Retinal pigment epithelial cell (primary cell): ENCODE data around the gene TSHZ2.

Experiments used
- DNase-seq: peaks from one replicate; pipeline ENCODE4 v3.0.0-alpha.2; 2010; ENCODE audit warnings: low read depth
- H3K4me3 ChIP-seq: 2 replicates; pipeline ENCODE4 v1.5.1; 2011; ENCODE audit warnings: mild to moderate bottlenecking, low read length, control low read depth, moderate library complexity
- TF ChIP-seq, protein P1 (sequence below): conservative IDR thresholded peaks from 2 replicates; pipeline ENCODE4 v1.5.1; 2011; ENCODE audit warnings: low read depth, low read length, control low read depth, inconsistent platforms

TSHZ2 gene

DNA sequence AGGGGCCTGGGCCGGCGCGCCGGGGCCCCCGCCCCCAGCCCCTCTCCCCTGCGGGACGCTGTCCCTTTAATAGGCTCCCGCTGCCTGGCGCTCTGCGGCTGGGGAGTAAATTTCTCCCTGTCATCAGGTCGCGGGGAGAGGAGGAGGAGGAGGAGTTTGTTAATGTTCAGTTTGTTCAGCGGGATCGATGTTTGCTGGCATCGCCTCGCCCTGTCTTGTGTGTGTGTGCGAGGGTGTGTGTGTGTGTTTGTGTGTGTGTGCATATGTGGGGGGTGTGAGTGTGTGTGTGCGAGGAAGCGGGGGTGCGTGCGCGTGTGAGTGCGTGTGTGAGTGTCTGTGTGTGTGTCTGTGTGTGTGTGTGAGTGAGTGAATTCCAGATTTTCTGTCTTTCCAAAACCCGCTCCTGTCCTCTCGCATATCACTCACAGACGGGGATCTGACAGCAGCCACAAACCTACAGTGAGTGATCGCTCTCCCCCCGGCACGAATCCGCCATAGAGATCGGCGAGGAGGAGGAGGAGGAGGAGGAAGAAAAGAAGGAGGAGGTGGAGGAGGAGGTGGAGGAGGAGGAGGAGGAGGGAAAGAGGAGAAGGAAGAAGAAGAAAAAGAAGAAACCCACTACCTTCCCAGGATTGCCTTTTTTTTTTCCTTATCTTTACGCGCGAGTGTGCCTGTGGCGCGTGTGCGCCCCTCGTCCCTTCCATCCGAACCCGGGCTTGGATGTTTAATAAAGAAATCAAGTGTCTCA lies at the start of gene TSHZ2:
Gene TSHZ2, plus strand, starts transcription at position 169 of the 748 bp plus-strand sequence. CDS start 936 bp downstream, outside the sequence.
- peak within 1 kb of the TSS; percentile 78 for H3K4me3 ChIP-seq
- TF ChIP-seq, protein P1, sequence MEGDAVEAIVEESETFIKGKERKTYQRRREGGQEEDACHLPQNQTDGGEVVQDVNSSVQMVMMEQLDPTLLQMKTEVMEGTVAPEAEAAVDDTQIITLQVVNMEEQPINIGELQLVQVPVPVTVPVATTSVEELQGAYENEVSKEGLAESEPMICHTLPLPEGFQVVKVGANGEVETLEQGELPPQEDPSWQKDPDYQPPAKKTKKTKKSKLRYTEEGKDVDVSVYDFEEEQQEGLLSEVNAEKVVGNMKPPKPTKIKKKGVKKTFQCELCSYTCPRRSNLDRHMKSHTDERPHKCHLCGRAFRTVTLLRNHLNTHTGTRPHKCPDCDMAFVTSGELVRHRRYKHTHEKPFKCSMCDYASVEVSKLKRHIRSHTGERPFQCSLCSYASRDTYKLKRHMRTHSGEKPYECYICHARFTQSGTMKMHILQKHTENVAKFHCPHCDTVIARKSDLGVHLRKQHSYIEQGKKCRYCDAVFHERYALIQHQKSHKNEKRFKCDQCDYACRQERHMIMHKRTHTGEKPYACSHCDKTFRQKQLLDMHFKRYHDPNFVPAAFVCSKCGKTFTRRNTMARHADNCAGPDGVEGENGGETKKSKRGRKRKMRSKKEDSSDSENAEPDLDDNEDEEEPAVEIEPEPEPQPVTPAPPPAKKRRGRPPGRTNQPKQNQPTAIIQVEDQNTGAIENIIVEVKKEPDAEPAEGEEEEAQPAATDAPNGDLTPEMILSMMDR: no peak
- no peak for DNase-seq

DNA sequence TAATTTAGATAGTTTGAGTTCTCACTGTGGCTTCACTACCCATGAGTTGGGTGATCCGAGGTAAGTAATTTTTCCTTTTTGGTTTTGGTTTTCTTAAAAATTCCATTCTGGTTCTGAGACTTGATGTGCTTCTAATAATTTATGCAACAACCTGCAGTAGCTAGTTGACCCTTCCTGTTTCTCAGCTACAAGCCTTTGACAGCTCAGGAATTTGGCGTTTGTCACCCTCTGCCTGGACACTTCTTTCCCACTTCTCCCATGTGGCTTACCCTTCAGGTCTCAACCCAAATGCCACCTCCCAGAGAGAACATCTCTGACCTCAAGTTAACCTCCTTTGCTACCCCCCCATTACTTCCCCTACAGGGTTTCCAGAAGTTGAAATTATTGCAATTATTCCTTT lies 49.7 kb upstream of the TSHZ2 start:
- H3K4me3 ChIP-seq: no peak overlapping the region
- DNase-seq: no peak
- TF ChIP-seq, protein P1: no peak

DNA sequence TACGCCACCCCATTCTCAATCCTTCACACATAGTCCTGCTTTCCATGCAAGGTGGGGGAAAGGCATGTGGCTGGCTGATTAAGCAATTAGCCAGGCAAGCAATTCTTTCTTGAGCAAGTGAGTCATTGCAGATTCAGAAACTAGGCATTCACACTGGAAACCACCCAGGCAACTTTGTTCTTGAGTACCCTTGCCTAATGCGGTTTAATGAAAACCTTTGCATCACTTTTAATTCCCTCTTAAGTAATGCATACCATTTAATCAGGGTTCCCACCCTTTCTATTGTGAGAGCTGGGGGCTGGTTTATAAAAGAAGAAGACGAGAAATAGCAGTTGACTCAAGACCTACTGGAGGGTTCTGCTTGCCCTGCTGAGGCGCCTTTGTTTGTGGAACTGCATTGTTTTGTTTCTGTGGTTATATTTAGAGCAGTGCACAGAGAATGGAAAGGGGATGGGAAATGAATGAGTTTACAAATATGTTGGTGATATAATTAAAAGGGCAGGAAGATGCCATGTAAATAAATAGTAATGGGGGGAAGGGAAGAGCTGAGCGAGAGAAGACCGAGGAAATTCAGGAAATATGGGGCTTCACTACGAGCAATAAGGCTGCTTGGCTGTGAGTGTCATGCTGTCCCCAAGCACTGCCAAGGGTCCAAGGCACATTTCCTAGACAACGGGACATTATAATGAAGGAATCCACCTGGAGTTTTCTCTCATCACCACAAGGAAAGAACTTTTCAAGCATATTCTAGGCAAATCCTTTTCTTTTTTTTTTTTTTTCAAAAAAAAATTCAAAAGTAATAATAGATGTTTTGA lies 48.8 kb upstream of the TSHZ2 start:
- TF ChIP-seq, protein P1: no peak
- no peak overlapping the region for H3K4me3 ChIP-seq
- DNase-seq: peak; percentile 100

GRCh38 chr20:52924411-52925271 lies 47.5 kb upstream of the TSHZ2 start:
- no peak overlapping the region for H3K4me3 ChIP-seq
- TF ChIP-seq, protein P1: no peak
- DNase-seq: no peak

DNA sequence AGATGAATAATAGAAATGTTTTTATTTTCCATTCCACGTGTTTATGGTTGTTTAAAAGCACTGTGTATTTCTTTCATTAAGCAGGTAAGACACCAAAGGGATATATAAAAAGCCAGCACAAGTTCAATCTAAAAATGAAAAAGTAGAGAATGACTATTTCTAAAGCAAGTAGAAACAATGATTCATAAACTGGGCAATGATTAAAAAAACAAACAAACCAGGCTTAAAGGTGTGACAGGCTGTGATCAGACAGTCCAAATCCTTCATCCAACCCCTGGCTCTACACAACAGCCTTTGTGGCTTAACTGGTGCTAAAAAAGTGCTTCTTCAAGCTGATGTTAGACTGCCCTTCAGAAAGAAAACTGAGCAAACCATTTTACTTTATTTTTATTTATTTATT lies 45.7 kb upstream of the TSHZ2 start:
- no peak overlapping the region for H3K4me3 ChIP-seq
- no peak for DNase-seq
- TF ChIP-seq, protein P1: no peak

DNA sequence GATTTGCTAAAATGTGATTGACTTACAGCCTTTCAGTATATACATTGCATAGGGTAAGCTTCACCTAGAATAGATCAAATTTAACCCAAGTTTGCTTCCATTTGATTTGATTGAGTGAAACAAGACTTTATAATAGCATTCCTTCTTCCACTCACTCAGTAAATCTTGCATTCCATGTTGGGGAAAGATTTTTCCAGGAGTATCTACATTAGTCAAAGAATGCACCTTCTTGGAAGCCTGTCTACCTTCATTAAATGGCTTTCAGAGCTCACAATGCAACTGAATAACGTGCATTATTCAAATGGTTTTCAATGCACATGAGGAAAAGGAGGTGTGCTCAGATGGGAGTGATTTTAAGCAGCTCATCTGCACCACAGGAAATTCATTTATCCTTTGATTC lies 38.3 kb upstream of the TSHZ2 start:
- TF ChIP-seq, protein P1: no peak

More for the DNA sequence above, 38.3 kb upstream of the TSHZ2 start:
- DNase-seq: no peak
- H3K4me3 ChIP-seq: no peak overlapping the region
